Loucy (cell line): ENCODE data around the gene CPLANE2.

Experiments used
- H2AFZ ChIP-seq: fragments of 200-600 bp; sonication (generic); 2 replicates; pipeline ENCODE4 v1.6.0; 2016; ENCODE audit warnings: antibody characterized with exemption, mild to moderate bottlenecking, low read length, moderate library complexity
- H3F3A ChIP-seq: fragments of 200-600 bp; 2 replicates; pipeline ENCODE4 v1.6.0; 2016; ENCODE audit warnings: antibody characterized with exemption, low read depth, mild to moderate bottlenecking
- H3K27me3 ChIP-seq: fragments of 200-600 bp; sonication (generic); 2 replicates; pipeline ENCODE4 v1.6.1; 2014; ENCODE audit warnings: low read length, mild to moderate bottlenecking; ENCODE audit not compliant: insufficient read depth, poor library complexity, severe bottlenecking
- H3K36me3 ChIP-seq: fragments of 200-600 bp; sonication (generic); 2 replicates; pipeline ENCODE4 v1.6.1; 2016; ENCODE audit warnings: low read length; ENCODE audit not compliant: insufficient read depth
- H3K4me1 ChIP-seq: fragments of 200-600 bp; sonication (generic); 2 replicates; pipeline ENCODE4 v1.5.1; 2014; ENCODE audit warnings: low read length, mild to moderate bottlenecking; ENCODE audit not compliant: insufficient read depth, poor library complexity, severe bottlenecking
- H3K4me2 ChIP-seq: fragments of 200-600 bp; sonication (generic); 2 replicates; pipeline ENCODE4 v1.6.0; 2014; ENCODE audit warnings: antibody characterized with exemption, low read length, low read depth, mild to moderate bottlenecking; ENCODE audit not compliant: poor library complexity, severe bottlenecking
- H3K4me3 ChIP-seq: fragments of 200-600 bp; sonication (generic); 2 replicates; pipeline ENCODE4 v1.5.1; 2014; ENCODE audit warnings: low read length, mild to moderate bottlenecking, mixed read lengths; ENCODE audit not compliant: poor library complexity, severe bottlenecking
- H3K79me2 ChIP-seq: fragments of 200-600 bp; sonication (generic); 2 replicates; pipeline ENCODE4 v1.6.1; 2014; ENCODE audit warnings: low read length; ENCODE audit not compliant: insufficient read depth
- H3K9ac ChIP-seq: fragments of 200-600 bp; sonication (generic); 2 replicates; pipeline ENCODE4 v1.6.0; 2014; ENCODE audit warnings: mild to moderate bottlenecking, low read depth, low read length, moderate library complexity; ENCODE audit not compliant: poor library complexity, severe bottlenecking
- H3K9me2 ChIP-seq: fragments of 200-600 bp; sonication (generic); replicated peaks from 2 replicates; pipeline ENCODE4 v1.6.1; 2016; ENCODE audit warnings: low read depth, low read length, mixed read lengths
- H3K9me3 ChIP-seq: fragments of 200-600 bp; sonication (generic); 2 replicates; pipeline ENCODE4 v1.6.1; 2014; ENCODE audit warnings: mild to moderate bottlenecking, antibody characterized with exemption, low read length, low read depth; ENCODE audit not compliant: insufficient read depth
- H4K20me1 ChIP-seq: fragments of 200-600 bp; sonication (generic); 2 replicates; pipeline ENCODE4 v1.6.0; 2014; ENCODE audit warnings: antibody characterized with exemption, low read length, mild to moderate bottlenecking; ENCODE audit not compliant: insufficient read depth, poor library complexity, severe bottlenecking
- CTCF ChIP-seq: fragments of 200-600 bp; sonication (generic); conservative IDR thresholded peaks from 2 replicates; pipeline ENCODE4 v1.5.1; 2014; ENCODE audit warnings: mild to moderate bottlenecking, antibody characterized with exemption, low read length
- EZH2phosphoT487 ChIP-seq: fragments of 200-600 bp; IDR thresholded peaks from 2 replicates; pipeline ENCODE4 v1.6.1; 2018; ENCODE audit warnings: antibody characterized with exemption, mild to moderate bottlenecking, moderate library complexity, borderline replicate concordance

CPLANE2 gene

GRCh38 chr1:16208270-16208987 is 28.6 kb downstream of the CPLANE2 start:
- Histone ChIP-seq H3K4me1 (peaks cover 14% of the 10 kb centered on the region), H3K9ac (no peak overlapping the region), H4K20me1 (no peaks in the 10 kb centered on the region), H3K36me3 (no peaks in the 10 kb centered on the region), H3F3A (no peaks in the 10 kb centered on the region), H3K9me2 (no peaks in the 10 kb centered on the region), H3K79me2 (peaks cover 7% of the 10 kb centered on the region; the same call in 1 of the 2 replicates), H3K4me3 (no peak overlapping the region), H3K9me3 (no peaks in the 10 kb centered on the region), H2AFZ (no peak overlapping the region), H3K27me3 (no peaks in the 10 kb centered on the region), H3K4me2 (no peak overlapping the region)
- no peak for TF ChIP-seq CTCF
- no peak for TF ChIP-seq EZH2phosphoT487

DNA sequence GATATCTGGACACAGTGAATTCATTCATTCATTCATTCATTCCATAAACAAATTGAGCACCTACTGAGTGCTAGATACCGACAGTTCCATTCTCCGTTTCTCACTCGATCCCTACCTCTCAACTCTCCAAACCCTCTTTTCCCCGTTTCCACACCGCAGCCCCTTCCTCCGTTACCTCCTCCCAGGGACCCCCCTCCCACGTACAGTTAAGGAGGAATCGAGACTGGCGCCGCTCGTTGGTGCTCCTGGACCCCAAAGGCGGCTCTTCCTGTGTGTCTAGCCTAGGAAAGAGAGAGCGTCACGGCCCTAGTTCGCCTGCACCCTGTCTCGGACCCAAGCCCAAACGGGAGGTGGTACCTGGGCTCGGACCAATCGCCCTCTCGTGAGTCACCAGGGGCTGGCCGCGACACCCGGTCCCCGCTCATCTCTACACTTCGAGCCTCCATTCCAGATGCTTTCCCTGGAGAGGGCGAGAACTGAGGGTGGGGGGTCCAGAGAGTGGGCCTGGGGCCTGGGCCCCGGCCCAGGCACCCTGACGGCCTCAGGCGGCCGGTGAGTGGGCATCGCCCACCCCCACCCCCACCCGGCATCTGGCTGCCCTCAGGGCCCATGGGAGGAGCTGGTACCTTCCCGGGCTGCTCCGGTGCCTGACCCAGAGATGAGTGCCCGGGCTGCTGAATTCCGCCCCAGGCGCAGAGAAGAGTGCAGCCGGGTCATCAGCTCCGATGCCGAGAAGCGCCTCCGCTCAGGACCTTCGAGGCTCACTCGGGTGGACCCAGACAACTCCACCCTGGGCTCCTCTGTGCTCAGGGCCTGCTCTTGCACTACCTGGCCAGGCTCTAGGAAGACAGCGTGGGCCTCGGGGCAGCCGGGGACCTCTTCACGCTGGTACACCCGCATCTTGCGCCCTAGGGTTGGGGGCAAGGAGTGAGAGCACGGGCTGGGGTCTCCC is 29.4 kb downstream of the CPLANE2 start:
- TF ChIP-seq EZH2phosphoT487 = no peak
- no peak for TF ChIP-seq CTCF
- Histone ChIP-seq H3K79me2 (peaks cover 7% of the 10 kb centered on the region; the same call in 1 of the 2 replicates), H3K27me3 (no peaks in the 10 kb centered on the region), H3K4me2 (peak overlapping the region; percentile 76), H3K9ac (peak overlapping the region; percentile 71), H4K20me1 (no peaks in the 10 kb centered on the region), H3K9me2 (no peaks in the 10 kb centered on the region), H3K9me3 (no peaks in the 10 kb centered on the region), H3K4me1 (peaks cover 14% of the 10 kb centered on the region), H2AFZ (peak overlapping the region; percentile 65), H3K4me3 (peak overlapping the region; percentile 79), H3K36me3 (no peaks in the 10 kb centered on the region), H3F3A (no peaks in the 10 kb centered on the region)

- Histone ChIP-seq H3K27me3 (no peaks in the 10 kb centered on the region), H2AFZ (peak overlapping the region; percentile 65), H3K36me3 (no peaks in the 10 kb centered on the region), H3F3A (no peaks in the 10 kb centered on the region), H3K4me3 (peak overlapping the region; percentile 79), H3K9ac (peak overlapping the region; percentile 71), H4K20me1 (no peaks in the 10 kb centered on the region), H3K9me3 (no peaks in the 10 kb centered on the region), H3K9me2 (no peaks in the 10 kb centered on the region), H3K4me2 (peak overlapping the region; percentile 91), H3K4me1 (peaks cover 14% of the 10 kb centered on the region), H3K79me2 (peaks cover 7% of the 10 kb centered on the region; the same call in 1 of the 2 replicates)
- TF ChIP-seq EZH2phosphoT487 = no peak
- TF ChIP-seq CTCF = no peak
These were observed 30.3 kb downstream of the CPLANE2 start for GRCh38 chr1:16206547-16207317.
